Endothelial cell of umbilical vein (primary cell): ENCODE results near the gene MAP3K4. TPM values are rescaled to one million over a fixed set of nuclear protein-coding genes. Genes with fewer than 3 reads are reported as not detected.

Experiments
- BruUV-seq: library from RNA; stranded (reverse); fragments of 400-500 nt; replicated peaks from 2 replicates; lab custom pipeline; 2021; lab: Mats Ljungman, UMichigan
- CTCF ChIA-PET: fragments of 300-600, 350-600 bp; sonication (Branson Sonifier 250); formaldehyde crosslinking; loops from one replicate; lab custom pipeline; 2021; ENCODE audit warnings: antibody characterized with exemption, inconsistent platforms; lab: Charles Lee
- POLR2A ChIA-PET: fragments of 300-600, 350-600 bp; sonication (Branson Sonifier 250); formaldehyde crosslinking; loops from one replicate; lab custom pipeline; 2021; ENCODE audit warnings: antibody characterized with exemption, inconsistent platforms; lab: Charles Lee
- DNase-seq: peaks from one replicate; pipeline ENCODE4 v3.0.0-alpha.2; 2011; ENCODE audit warnings: low read depth, low spot score
- FAIRE-seq: peaks from 2 replicates; lab custom pipeline; 2011; peaks lifted over from hg19 to GRCh38; lab: Jason Lieb, UNC
- H2AFZ ChIP-seq: 2 replicates; pipeline ENCODE4 v1.6.0; 2012; ENCODE audit warnings: low read depth, low read length, control low read depth, inconsistent platforms
- H3K27ac ChIP-seq: 2 replicates; pipeline ENCODE4 v1.5.1; 2011; ENCODE audit warnings: low read depth, mild to moderate bottlenecking, control low read depth, low read length, moderate library complexity; ENCODE audit not compliant: insufficient read depth
- H3K27me3 ChIP-seq, 2 experiments: 2 replicates each; pipeline versions ENCODE4 v1.6.0 to v1.6.1; 2011; ENCODE audit warnings: low read length in 2 of 2, mixed read lengths in 1 of 2; ENCODE audit not compliant: control insufficient read depth in 2 of 2, insufficient read depth in 2 of 2
- H3K36me3 ChIP-seq, 2 experiments: 2 replicates in 1 of 2; 3 replicates in 1 of 2; pipeline ENCODE4 v1.5.1; 2011; ENCODE audit warnings: low read length in 2 of 2, mild to moderate bottlenecking in 1 of 2, moderate library complexity in 1 of 2; ENCODE audit not compliant: control insufficient read depth in 2 of 2, insufficient read depth in 2 of 2; ENCODE audit errors: extremely low read depth in 1 of 2
- H3K4me1 ChIP-seq: 3 replicates; pipeline ENCODE4 v1.5.1; 2011; ENCODE audit warnings: mild to moderate bottlenecking, low read length; ENCODE audit not compliant: control insufficient read depth, insufficient read depth; ENCODE audit errors: extremely low read depth
- H3K4me2 ChIP-seq: 2 replicates; pipeline ENCODE4 v1.6.1; 2011; ENCODE audit warnings: low read length, control low read depth, mixed read lengths; ENCODE audit not compliant: insufficient read depth
- H3K4me3 ChIP-seq, 3 experiments: fragments of 200-600 bp in 1 of 3; sonication (generic), shearing (Covaris generic) in 1 of 3; replicated peaks in 1 of 3; 2 replicates each; pipeline ENCODE4 v1.5.1; 2011 to 2016; ENCODE audit warnings: control low read depth in 3 of 3, low read length in 3 of 3, mild to moderate bottlenecking in 2 of 3, inconsistent platforms in 1 of 3, low read depth in 1 of 3, moderate library complexity in 1 of 3; ENCODE audit not compliant: insufficient read depth in 1 of 3
- H3K79me2 ChIP-seq: 2 replicates; pipeline ENCODE4 v1.6.0; 2012; ENCODE audit warnings: low read length, inconsistent platforms; ENCODE audit not compliant: control insufficient read depth, insufficient read depth
- H3K9ac ChIP-seq: replicated peaks from 2 replicates; pipeline ENCODE3; 2011; ENCODE audit warnings: low read length, control low read depth; ENCODE audit not compliant: insufficient read depth; ENCODE audit errors: extremely low read depth
- H3K9me1 ChIP-seq: replicated peaks from 3 replicates; pipeline ENCODE4 v1.6.0; 2011; ENCODE audit warnings: mild to moderate bottlenecking, low read length; ENCODE audit not compliant: control insufficient read depth, insufficient read depth; ENCODE audit errors: extremely low read depth
- H3K9me3 ChIP-seq: replicated peaks from 2 replicates; pipeline ENCODE4 v1.5.1; 2012; ENCODE audit warnings: low read length, inconsistent platforms; ENCODE audit not compliant: control insufficient read depth, insufficient read depth
- H4K20me1 ChIP-seq: replicated peaks from 2 replicates; pipeline ENCODE3; 2011; ENCODE audit warnings: mild to moderate bottlenecking, low read length; ENCODE audit not compliant: control insufficient read depth, insufficient read depth; ENCODE audit errors: extremely low read depth
- CTCF ChIP-seq, 2 donors: IDR thresholded peaks; 1 replicate in 1 of 2; 2 replicates in 1 of 2; pipeline ENCODE4 v1.5.1; 2011; ENCODE audit warnings: low read length in 2 of 2, mild to moderate bottlenecking in 2 of 2, moderate library complexity in 2 of 2, control low read depth in 1 of 2, inconsistent platforms in 1 of 2, low read depth in 1 of 2; ENCODE audit not compliant: insufficient read depth in 1 of 2; ENCODE audit errors: extremely low read depth in 1 of 2
- EZH2 ChIP-seq: IDR thresholded peaks from 2 replicates; pipeline ENCODE4 v1.6.1; 2012; ENCODE audit warnings: borderline replicate concordance, low read depth, mild to moderate bottlenecking, moderate library complexity, low read length, inconsistent platforms; ENCODE audit not compliant: severe bottlenecking
- FOS ChIP-seq: IDR thresholded peaks from 2 replicates; pipeline ENCODE4 v1.6.1; 2011; ENCODE audit warnings: mild to moderate bottlenecking, low read length, moderate library complexity, borderline replicate concordance; ENCODE audit not compliant: insufficient read depth
- GATA2 ChIP-seq: IDR thresholded peaks from 2 replicates; pipeline ENCODE4 v1.7.0; 2011; ENCODE audit warnings: low read depth, mild to moderate bottlenecking, moderate library complexity, mixed read lengths, low read length; ENCODE audit not compliant: insufficient read length, insufficient read depth
- JUN ChIP-seq: IDR thresholded peaks from 2 replicates; pipeline ENCODE4 v1.6.1; 2011; ENCODE audit warnings: borderline replicate concordance, low read depth; ENCODE audit not compliant: insufficient read length, insufficient read depth
- MAX ChIP-seq: IDR thresholded peaks from 2 replicates; pipeline ENCODE4 v1.6.1; 2011; ENCODE audit not compliant: insufficient read depth, insufficient read length
- MYC ChIP-seq: IDR thresholded peaks from one replicate; pipeline ENCODE4 v1.6.1; 2011; ENCODE audit warnings: mild to moderate bottlenecking, low read depth, low read length
- POLR2A ChIP-seq: IDR thresholded peaks from 2 replicates; pipeline ENCODE4 v1.6.1; 2012; ENCODE audit warnings: low read depth, mild to moderate bottlenecking, control low read depth, low read length
- POLR2AphosphoS5 ChIP-seq: IDR thresholded peaks from 2 replicates; pipeline ENCODE4 v1.6.1; 2012; ENCODE audit warnings: low read depth, mild to moderate bottlenecking, control low read depth, low read length, moderate library complexity; ENCODE audit not compliant: insufficient read depth
- dilution Hi-C: fragments of 300-500 bp; cut with MboI; formaldehyde crosslinking; loops from one replicate; pipeline ENCODE4 v1.15.0; 2019; ENCODE audit warnings: low sequenced_read_pairs; ENCODE audit not compliant: extremely low pct_ligation_motif_present
- intact Hi-C: fragments of 100-400 bp; cut with micrococcal nuclease; formaldehyde crosslinking; loops from one replicate; pipeline ENCODE4 v1.10.0; 2022
- polyA plus RNA-seq, 4 experiments: library from polyadenylated mRNA; depleted of rRNA in 3 of 4; stranded (reverse) in 3 of 4; unstranded in 1 of 4; fragments of >200 nt; gene quantifications; 2 replicates each; pipeline versions ENCODE4 v1.2.1 to v1.2.3, GENCODE V29; 2011 to 2012; ENCODE audit warnings: missing spikeins in 1 of 4
- total RNA-seq: library from RNA; stranded (reverse); gene quantifications from 2 replicates; pipeline ENCODE4 v1.2.3, GENCODE V29; 2021

MAP3K4 gene
- total and polyA plus RNA-seq, 2 donors (not counting 3 experiments of a cell fraction or from before 2014, with no cell fraction given), result 10.8 to 42.3 TPM

DNA sequence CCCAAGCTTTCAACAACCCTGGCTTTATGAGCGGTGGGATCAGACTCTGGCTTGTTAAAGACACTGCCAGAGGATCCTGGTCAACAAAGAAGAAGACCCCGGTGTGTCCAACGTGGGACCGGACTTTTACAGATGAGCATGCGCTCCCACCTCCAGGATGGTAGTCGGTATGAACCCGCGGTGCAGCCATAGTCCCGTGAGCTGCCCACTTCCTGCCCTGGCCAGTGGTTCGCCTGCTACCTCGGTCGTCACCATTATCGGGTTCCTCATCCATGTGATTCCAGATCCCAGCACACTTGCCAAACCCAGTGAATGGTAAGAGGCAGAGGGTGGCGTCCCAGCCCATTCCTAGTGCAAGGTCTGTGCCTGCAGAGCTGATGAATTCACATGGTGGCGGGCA is 169.6 kb downstream of the MAP3K4 start:
- Histone ChIP-seq H3K4me2 (no peak overlapping the region), H3K27ac (no peak overlapping the region), H3K79me2 (no peaks in the 10 kb centered on the region), H4K20me1 (no peaks in the 10 kb centered on the region), H3K4me1 (no peaks in the 10 kb centered on the region), H3K4me3 (no peak overlapping the region), H3K27me3 (no peaks in the 10 kb centered on the region), H3K9me1 (no peaks in the 10 kb centered on the region), H3K36me3 (peaks cover 0 to 4% of the 10 kb centered on the region in 2 experiments), H3K9me3 (no peaks in the 10 kb centered on the region), H3K9ac (no peak overlapping the region), H2AFZ (no peak overlapping the region)
- FAIRE-seq (no peak), DNase-seq (no peak)
- intact Hi-C loops (no loop called here), dilution Hi-C loops (no loop called here)
- BruUV-seq, result no TSS peak
- ChIA-PET CTCF (no interaction called here), POLR2A (no interaction called here)
- TF ChIP-seq MAX (no peak), POLR2A (no peak)

GRCh38 chr6:161161889-161162624 is 170.5 kb downstream of the MAP3K4 start:
- Histone ChIP-seq H3K4me1 (no peaks in the 10 kb centered on the region), H2AFZ (no peak overlapping the region), H3K9me1 (no peaks in the 10 kb centered on the region), H3K27me3 (no peaks in the 10 kb centered on the region), H3K9ac (no peak overlapping the region), H3K36me3 (peaks cover 0 to 4% of the 10 kb centered on the region in 2 experiments), H3K4me3 (no peak overlapping the region), H3K9me3 (no peaks in the 10 kb centered on the region), H3K4me2 (no peak overlapping the region), H3K79me2 (no peaks in the 10 kb centered on the region), H3K27ac (no peak overlapping the region), H4K20me1 (no peaks in the 10 kb centered on the region)
- intact Hi-C loops, result no loop called here
- POLR2A ChIA-PET, result no interaction called here
- CTCF ChIA-PET, result no interaction called here
- no peak for DNase-seq
- FAIRE-seq, result no peak
- dilution Hi-C loops, result no loop called here
- TF ChIP-seq FOS (no peak), MAX (no peak), JUN (no peak), EZH2 (no peak), MYC (no peak), POLR2AphosphoS5 (no peak), CTCF (IDR thresholded peaks at IDR 0.05; ENCODE audit: extremely low read depth in 1 of 2, insufficient read depth in 1 of 2, low read depth in 1 of 2, low read length in 2 of 2) (no peak), GATA2 (no peak)
- BruUV-seq, result no TSS peak
